Posterior cingulate gyrus (tissue), 11 donors: ENCODE measurements around the gene PAPSS1.

Experiments used
- DNase-seq, 10 donors: peaks; one replicate each; pipeline versions ENCODE4 v3.0.0 to v3.0.0-alpha.2; 2020 to 2021; ENCODE audit warnings: mixed read lengths in 3 of 10
- intact Hi-C: fragments of 100-400 bp; cut with DNase I; formaldehyde crosslinking; loops from one replicate; pipeline ENCODE4 v1.15.1; 2023

PAPSS1 gene

DNA sequence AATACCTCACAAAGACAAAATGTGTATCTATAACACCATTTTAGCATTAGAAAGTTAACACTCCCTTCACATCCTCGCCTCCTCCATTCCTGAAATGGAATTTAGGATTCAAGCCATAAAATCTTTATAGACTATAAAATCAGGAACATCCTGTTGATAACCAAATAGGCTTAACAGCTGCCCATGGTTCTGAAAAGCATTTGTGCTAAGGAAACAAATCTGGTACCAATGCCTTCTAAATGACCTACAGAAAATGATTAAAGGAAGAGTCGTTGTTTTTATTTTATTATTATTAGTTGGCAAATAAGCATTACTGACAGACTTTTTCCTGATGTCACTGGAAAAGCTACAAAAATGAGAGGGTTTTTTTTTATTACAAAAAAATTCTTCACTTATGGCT is 79.8 kb downstream of the PAPSS1 start:
- no peak for DNase-seq
- intact Hi-C loops: no loop called here

DNA sequence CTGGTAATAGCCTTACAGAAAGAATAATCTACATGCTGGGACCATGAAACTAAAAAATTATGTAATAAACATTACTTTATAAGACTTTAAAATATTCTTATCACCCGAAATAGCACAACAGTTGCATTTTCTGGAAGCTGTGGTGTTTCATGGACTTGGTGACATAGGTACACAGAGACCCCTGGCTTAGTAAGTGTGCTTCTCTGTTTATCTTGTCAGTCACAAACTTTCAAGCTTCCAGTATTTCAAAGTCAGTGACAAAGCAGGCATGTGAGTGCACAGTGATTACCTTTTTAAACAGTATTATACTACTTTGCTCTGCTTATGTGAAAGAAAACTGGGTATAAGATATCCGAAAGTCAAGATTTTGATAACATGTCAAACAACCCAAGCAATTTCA is 84.3 kb downstream of the PAPSS1 start:
- DNase-seq: no peak
- intact Hi-C loops: no loop called here

DNA sequence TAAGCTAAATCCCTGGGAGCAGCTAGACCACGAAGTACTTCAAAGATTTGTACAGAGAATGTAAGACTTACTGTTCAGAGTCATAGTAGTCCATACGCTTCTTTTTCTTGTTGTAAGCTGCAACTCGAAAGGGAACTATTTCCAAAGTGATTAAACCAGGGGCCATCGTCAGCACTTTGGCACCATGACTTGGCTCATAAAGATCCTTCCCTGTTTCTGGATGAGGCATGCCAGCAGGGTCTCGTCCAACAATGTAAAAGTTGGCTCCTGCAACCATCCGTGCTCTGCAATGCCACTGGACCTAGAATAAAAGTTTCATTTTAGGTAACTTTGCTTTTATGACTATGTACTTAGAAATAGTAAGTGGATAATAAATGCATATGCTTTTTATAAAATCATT is 88.5 kb downstream of the PAPSS1 start:
- DNase-seq: no peak
- intact Hi-C loops: no loop called here

DNA sequence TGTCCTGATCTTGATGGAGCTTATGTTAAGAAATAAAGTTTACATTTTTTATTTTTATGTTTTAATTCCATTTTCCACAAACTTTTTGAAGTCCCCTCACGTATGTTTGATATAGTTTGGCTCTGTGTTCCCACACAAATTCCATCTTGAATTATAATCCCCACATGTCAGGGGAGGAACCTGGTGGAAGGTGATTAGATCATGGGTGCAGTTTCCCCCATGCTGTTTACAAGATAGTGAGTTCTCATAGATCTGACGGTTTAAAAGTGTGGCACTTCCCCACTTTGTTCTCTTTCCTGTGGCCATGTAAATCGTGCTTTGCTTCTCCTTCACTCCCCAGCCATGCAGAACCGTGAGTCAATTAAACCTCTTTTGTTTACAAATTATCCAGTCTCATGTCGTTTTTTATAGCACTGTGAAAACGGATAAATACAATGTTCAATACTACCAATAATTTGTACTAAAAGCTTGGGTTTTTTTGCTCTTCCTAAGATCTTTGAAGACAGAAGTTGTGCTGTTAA is 89.8 kb downstream of the PAPSS1 start:
- DNase-seq: no peak
- intact Hi-C loops: no loop called here

GRCh38 chr4:107629318-107629717 is 90.7 kb downstream of the PAPSS1 start:
- intact Hi-C loops: no loop called here
- DNase-seq: no peak

DNA sequence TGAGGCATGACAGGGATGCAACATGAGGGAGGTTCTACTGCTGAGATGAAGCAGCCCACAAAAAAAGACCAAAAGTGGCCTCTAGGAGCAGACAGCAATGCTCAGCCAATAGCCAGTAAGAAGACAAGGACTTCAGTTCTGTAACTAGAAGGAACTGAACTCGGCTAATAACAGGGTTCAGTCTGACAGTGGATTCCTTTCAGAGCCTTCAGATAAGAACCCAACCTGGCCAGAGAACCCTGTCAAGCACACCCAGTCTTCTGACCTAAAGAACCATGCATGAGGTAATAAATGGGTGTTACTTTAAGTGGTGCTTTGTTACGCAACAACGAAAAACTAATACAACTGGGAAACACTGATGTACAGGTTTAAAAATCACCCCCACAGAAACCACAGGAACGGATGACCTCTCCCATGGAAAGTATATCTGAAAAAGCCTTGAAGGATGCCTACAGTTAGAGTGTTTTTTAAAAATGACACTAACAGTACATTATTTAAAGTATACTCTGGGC is 94.6 kb downstream of the PAPSS1 start:
- intact Hi-C loops: no loop called here
- no peak for DNase-seq

GRCh38 chr4:107624024-107624423 is 96.0 kb downstream of the PAPSS1 start:
- intact Hi-C loops: no loop called here
- DNase-seq: no peak

GRCh38 chr4:107622006-107622405 is 98.0 kb downstream of the PAPSS1 start:
- intact Hi-C loops: no loop called here
- no peak for DNase-seq

DNA sequence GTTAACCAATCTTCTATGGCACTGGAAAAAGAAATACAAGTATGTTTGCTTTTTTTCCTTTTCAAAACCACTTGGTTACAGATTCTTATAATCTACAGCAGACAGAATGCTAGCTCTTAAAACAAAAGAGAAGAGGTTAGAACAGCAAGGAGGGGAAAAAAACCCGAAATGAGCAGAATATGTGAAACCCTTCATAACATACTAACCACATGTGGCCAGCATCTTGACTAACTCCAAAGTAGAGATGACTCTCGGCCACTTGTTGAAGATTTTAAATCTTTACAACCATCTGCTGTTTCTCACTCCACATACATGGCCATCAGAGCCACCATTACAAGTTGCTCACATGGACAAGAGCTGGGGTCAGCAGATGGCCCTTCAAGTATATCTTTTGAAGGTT is 100.3 kb downstream of the PAPSS1 start:
- DNase-seq: no peak
- intact Hi-C loops: no loop called here

- DNase-seq: no peak
- intact Hi-C loops: no loop called here
These were observed 101.0 kb downstream of the PAPSS1 start for GRCh38 chr4:107619066-107619465.

DNA sequence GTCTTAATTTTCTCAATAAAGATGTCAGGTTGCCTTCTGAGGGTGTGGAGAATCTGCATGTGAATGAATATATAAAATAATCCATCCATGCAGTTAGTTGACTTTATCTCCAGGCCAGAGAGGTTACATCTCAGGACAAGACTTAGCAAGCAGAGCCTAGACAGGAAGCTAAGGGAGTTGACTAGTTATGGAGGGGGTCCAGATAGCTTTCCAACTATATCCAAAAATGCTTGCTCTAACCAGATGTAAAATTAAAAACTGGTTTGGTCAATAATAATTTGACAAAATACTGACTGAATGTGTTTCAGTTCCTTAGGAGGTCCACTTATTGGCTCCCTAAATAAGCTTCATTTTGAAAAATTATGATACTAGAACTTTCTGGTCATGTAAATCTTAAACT is 101.4 kb downstream of the PAPSS1 start:
- intact Hi-C loops: no loop called here
- no peak for DNase-seq

DNA sequence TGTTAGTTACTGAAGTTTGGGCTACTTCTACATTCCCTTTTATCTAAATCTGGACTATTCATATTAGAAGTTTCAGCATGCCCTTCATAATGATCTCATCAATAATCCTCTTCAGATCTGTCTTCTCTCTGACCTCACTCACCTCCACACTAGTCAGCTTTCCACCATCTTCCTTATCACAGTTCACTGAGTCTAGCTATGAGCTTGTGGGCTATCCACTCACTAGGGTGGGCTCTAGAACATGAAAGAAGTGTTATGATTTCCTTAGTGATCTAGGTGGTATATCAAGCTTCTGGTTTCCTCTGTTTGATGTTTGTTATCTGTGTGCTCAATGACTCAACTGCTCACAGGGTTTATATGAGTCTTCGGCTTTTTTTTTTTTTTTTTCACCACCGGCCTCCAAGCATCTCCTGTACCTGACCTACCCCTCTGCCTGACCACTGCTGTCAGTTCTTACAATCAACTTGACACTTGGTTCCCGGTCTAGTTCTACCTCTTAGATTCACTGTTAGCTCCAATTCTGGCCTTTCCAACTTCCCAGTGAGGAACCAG is 103.1 kb downstream of the PAPSS1 start:
- intact Hi-C loops: no loop called here
- no peak for DNase-seq

DNA sequence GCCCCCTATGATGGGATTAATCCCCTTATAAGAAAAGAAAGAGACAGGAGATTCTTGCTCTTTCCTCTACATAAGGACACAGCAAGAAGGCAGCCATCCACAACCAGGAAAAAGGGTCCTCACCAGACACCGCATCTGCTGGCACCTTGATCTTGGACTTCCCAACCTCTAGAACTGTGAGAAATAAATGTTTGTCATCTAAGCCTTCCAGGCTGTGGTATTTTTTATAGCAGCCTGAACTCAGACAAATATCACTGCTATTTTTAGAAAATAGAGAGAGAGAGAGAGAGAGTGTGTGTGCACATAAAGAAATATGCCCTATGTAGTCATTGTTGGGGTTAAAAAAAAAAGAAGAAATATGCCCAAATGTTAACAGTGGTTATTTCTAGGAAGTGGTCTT is 104.2 kb downstream of the PAPSS1 start:
- DNase-seq: no peak
- intact Hi-C loops: no loop called here

DNA sequence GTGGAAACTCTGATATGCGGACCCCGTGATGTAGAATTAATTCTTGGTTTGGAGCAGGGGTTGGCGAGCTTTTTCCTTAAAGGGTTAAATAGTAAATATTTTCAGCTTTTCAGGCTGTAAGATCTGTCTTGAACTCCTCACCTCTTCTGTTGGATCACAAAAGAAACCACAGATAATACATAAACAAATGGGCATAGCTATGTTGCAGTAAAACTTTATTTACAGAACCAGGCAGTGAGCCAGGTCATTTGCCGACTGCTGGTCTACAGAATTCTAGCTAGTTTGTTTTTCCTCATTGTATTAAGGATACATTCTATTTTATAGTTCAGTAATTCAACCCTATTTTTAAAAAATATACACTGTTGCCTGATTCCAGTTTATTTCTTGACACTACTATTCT is 116.6 kb downstream of the PAPSS1 start:
- intact Hi-C loops: no loop called here
- no peak for DNase-seq

- intact Hi-C loops: no loop called here
- DNase-seq: no peak
These were observed 119.1 kb downstream of the PAPSS1 start for GRCh38 chr4:107600983-107601382.

DNA sequence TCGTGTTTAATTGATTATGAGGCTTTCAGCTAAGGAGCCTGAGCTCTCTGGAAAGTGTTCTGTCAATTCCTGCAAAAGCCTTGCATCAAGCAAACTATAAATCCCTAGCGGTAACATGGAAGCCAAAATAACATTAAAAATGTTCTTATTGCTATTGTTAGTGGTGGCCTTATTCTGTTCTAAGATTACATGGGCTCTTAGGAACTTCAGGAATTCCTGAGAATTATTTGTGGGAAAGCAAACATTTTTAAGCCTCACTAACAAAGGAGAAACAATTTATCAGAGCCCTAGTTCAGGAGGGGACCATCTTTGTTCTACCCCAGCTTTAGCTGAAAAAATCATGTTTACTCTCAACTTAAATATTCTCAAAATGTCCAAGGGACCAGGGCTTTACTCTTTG is 119.6 kb downstream of the PAPSS1 start:
- DNase-seq: no peak
- intact Hi-C loops: no loop called here

DNA sequence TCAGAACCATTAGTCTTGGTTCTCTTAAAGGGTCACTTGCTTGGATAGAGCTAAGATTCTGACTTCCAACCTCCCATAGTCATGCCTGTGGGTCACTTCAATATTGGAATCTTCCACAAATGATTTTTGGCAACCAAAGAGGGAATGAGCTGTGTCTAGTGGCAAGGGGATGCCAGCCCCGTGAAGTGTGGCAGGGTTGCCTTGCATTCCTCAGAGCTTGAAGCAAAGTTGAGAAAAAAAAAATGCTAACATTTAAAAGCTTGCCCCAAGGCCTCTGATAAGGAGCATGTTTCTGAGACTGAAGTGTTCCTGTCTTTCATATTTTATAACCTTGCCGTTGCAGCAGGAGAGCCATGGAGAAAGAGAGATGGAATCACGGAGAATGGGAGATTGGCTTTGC is 120.2 kb downstream of the PAPSS1 start:
- intact Hi-C loops: no loop called here
- DNase-seq: no peak

- intact Hi-C loops: no loop called here
- DNase-seq: no peak
These were observed 126.8 kb downstream of the PAPSS1 start for GRCh38 chr4:107593230-107593629.

DNA sequence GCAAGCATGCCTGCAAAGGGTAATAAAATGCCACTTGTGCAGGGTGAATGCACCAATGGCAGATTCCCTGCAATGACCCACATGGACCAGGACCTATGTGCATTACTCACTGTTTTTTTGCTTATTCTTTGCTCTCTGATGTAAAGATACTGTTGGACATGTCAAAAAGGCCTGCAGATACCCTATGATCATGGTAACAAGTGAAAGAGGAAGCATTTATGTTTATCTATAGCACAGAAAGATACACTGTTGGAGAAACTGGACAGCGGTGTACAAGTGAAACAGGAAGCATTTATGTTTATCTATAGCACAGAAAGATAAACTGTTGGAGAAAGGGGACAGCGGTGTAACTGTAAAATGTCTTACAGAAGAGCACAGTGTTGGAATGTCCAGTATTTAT is 127.5 kb downstream of the PAPSS1 start:
- no peak for DNase-seq
- intact Hi-C loops: no loop called here

- no peak for DNase-seq
- intact Hi-C loops: no loop called here
These were observed 130.8 kb downstream of the PAPSS1 start for GRCh38 chr4:107589269-107589668.

- intact Hi-C loops: no loop called here
- no peak for DNase-seq
These were observed 133.7 kb downstream of the PAPSS1 start for GRCh38 chr4:107586371-107586770.

DNA sequence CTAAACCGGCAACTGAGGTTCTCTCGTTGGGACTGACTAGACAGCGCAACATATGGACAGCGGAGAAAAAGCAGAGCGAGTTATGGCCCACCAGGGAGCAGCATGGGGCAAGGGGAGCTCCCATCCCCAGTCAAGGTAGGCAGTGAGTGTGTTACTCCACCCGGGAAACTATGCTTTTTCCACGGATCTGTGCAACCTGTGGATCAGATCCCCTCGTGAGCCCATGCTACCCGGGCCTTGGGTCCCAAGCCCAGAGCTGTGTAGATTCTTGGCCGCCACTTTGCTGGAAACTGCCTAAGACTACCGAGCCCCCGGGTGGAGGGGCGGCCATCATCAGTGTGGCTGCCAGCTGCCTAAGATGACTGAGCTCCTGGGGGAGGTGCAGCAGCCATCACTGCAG is 140.9 kb downstream of the PAPSS1 start:
- intact Hi-C loops: no loop called here
- DNase-seq: no peak

DNA sequence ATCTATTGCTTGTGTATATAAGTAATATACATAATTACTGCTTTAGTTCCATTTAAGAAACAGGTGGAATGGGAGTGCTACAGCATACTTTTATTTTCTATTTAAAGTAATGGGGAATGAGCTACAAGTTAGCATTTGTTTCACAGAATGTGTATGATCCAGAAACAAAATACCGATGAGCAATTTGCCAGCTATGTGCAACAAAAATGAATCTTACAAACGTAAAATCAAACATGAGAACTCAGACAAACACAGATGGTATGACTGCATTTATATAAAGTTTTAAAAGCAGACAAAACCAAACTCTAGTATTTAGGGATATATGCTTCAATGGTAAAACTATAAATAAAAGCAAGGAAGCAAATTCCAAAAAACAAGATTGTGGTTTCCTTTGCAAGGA is 141.7 kb downstream of the PAPSS1 start:
- intact Hi-C loops: no loop called here
- DNase-seq: no peak
